Mucosa of descending colon (tissue), 3 donors: Measurements from ENCODE around the gene MRGPRF. TPM values are rescaled to one million over a fixed set of nuclear protein-coding genes. Genes with fewer than 3 reads are reported as not detected.
"Not testable (repeated sequence)": the region's sequence is repeated elsewhere in the genome, so short reads cannot be mapped to it uniquely, and the experiment has no call there.

Experiments used
- ATAC-seq: fragments of 200-7000 bp; cut with Tn5 transposase; one replicate; pipeline ENCODE4 v1.9.1; 2020; ENCODE audit warnings: mild to moderate bottlenecking, moderate library complexity
- DNase-seq, 3 donors: peaks; one replicate each; pipeline ENCODE4 v3.0.0-alpha.2; 2020
- H3K36me3 ChIP-seq: fragments of 200-600 bp; one replicate; pipeline ENCODE4 v1.8.0; 2021; ENCODE audit warnings: low read depth, mild to moderate bottlenecking
- H3K4me1 ChIP-seq: fragments of 200-600 bp; one replicate; pipeline ENCODE4 v1.8.0; 2021; ENCODE audit warnings: low read depth, mild to moderate bottlenecking
- H3K4me3 ChIP-seq: fragments of 200-600 bp; one replicate; pipeline ENCODE4 v1.8.0; 2021; ENCODE audit warnings: mild to moderate bottlenecking
- H3K9me3 ChIP-seq: fragments of 200-600 bp; one replicate; pipeline ENCODE4 v1.8.0; 2021; ENCODE audit warnings: mild to moderate bottlenecking
- CTCF ChIP-seq: fragments of 200-600 bp; IDR thresholded peaks from one replicate; pipeline ENCODE4 v1.8.0; 2022; ENCODE audit warnings: antibody characterized with exemption, mild to moderate bottlenecking
- intact Hi-C, 2 donors: fragments of 100-400 bp; cut with DNase I in 1 of 2; cut with micrococcal nuclease in 1 of 2; formaldehyde crosslinking; loops; one replicate each; pipeline versions ENCODE4 v1.11.0 to v1.11.1; 2022; cut with DNase I, micrococcal nuclease
- total RNA-seq, 3 donors: library from RNA; stranded (reverse); fragmentation: NEBNext Ultra II Directional in 2 of 3; extraction: Animal tissue kit (Norgen Biotek cat#: 25700) in 2 of 3; gene quantifications; one replicate each; pipeline versions ENCODE4 v1.2.1 to v1.2.4, GENCODE V29; 2021 to 2023
- donor health status: DM: no; HTN: no; CAD: no; lungs with moderate emphysema.
- donor health status: DM: no; HTN: no; CAD: no.
- donor health status: DM: no; HTN: yes; CAD: no.

The MRGPRF gene
- total RNA-seq, 3 donors from 2014 or later = 4.7 to 117 (median 14.2) TPM

- no peaks in the 10 kb centered on the region for H3K36me3 ChIP-seq
- intact Hi-C loops = no loop called here
- no peak overlapping the region for H3K4me3 ChIP-seq
- DNase-seq (peak in 1 of 3 donors; percentile 9), ATAC-seq (no peak)
- H3K9me3 ChIP-seq = no peaks in the 10 kb centered on the region
- TF ChIP-seq CTCF = no peak
- peaks cover 3% of the 10 kb centered on the region for H3K4me1 ChIP-seq
Measured at GRCh38 chr11:69002570-69003231, 10.3 kb downstream of the MRGPRF start.

GRCh38 chr11:69002110-69002569, 10.9 kb downstream of the MRGPRF start:
- peaks cover 3% of the 10 kb centered on the region for H3K4me1 ChIP-seq

GRCh38 chr11:69001243-69002081, 11.6 kb downstream of the MRGPRF start:
- Histone ChIP-seq H3K9me3 (no peaks in the 10 kb centered on the region), H3K4me3 (no peak overlapping the region), H3K4me1 (peaks cover 3% of the 10 kb centered on the region), H3K36me3 (no peaks in the 10 kb centered on the region)
- intact Hi-C loops = no loop called here
- TF ChIP-seq CTCF = no peak
- DNase-seq (peak in 1 of 3 donors; percentile 19), ATAC-seq (no peak)

More at GRCh38 chr11:69002110-69002569, 10.9 kb downstream of the MRGPRF start:
- no peak for TF ChIP-seq CTCF
- intact Hi-C loops = no loop called here
- DNase-seq (no peak), ATAC-seq (no peak)
- Histone ChIP-seq H3K36me3 (no peaks in the 10 kb centered on the region), H3K9me3 (no peaks in the 10 kb centered on the region), H3K4me3 (no peak overlapping the region)

- TF ChIP-seq CTCF = no peak
- ATAC-seq (peak; percentile 43), DNase-seq (peak in 1 of 3 donors; percentile 28)
- Histone ChIP-seq H3K4me1 (peaks cover 3% of the 10 kb centered on the region), H3K9me3 (no peaks in the 10 kb centered on the region), H3K4me3 (no peak overlapping the region), H3K36me3 (no peaks in the 10 kb centered on the region)
- intact Hi-C loops = no loop called here
Measured at GRCh38 chr11:69000831-69001242, 12.2 kb downstream of the MRGPRF start.

- H3K9me3 ChIP-seq = no peaks in the 10 kb centered on the region
- intact Hi-C loops = no loop called here
- H3K4me3 ChIP-seq = no peak overlapping the region
- no peaks in the 10 kb centered on the region for H3K36me3 ChIP-seq
- ATAC-seq (no peak), DNase-seq (peak in 1 of 3 donors; percentile 9)
- no peak for TF ChIP-seq CTCF
- H3K4me1 ChIP-seq = peaks cover 3% of the 10 kb centered on the region
Measured at GRCh38 chr11:69000391-69000790, 12.7 kb downstream of the MRGPRF start.

GRCh38 chr11:68999748-69000355, 13.2 kb downstream of the MRGPRF start:
- H3K36me3 ChIP-seq, H3K4me3 ChIP-seq, H3K9me3 ChIP-seq, ATAC-seq, intact Hi-C loops, H3K4me1 ChIP-seq: not testable (repeated sequence)
- peak in 1 of 3 donors; percentile 9 for DNase-seq
